ENCODE results near the gene PRKCZ. TPM values are rescaled to one million over a fixed set of nuclear protein-coding genes. Genes with fewer than 3 reads are reported as not detected.

The PRKCZ gene
- total RNA-seq, 3 donors from 2014 or later (not counting 1 experiment from before 2014, with no cell fraction given) = 25.1 to 37.1 (median 30.5) TPM

DNA sequence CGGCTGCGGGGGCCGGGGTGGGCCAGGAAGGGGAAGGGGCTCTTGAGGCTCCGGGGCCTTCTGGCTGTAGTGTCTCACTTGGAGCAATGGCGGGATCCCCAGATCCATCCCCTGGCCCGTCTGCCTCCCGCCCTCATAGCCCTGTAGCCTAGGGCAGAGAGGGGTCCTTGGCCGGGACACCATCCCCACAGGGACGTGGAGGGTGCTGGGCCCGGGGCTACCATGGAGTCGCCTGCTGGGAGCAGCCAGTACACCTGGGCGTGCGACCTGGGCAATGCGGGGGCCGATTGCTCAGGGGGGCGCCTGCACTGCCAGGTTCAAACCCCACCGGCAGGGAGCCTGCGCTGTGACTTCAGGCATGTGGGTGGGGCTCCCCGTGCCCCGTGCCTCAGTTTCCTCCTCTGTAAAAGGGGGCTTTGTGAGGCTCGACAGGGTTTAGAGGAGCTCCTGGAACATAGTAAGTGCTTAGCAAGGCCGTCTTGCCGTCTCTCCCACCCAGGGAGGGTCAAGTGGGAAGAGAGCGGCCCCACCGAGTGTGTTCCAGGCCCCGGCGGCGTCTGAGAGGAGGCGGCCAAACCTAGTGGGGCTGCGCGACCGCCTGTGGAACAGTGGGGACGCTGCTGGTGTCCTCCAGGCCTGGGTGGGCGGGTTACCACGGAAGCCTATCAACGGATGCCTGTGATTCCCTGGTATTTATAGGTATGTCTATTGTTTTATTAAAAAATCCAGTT lies 20.8 kb downstream of the PRKCZ start:
- Mint-ChIP-seq H3K9me3 (no peaks in the 10 kb centered on the region), H3K36me3 (no peaks in the 10 kb centered on the region), H3K27me3 (ENCODE audit: low read depth in 2 of 2) (no peaks in the 10 kb centered on the region), H3K4me3 (no peak overlapping the region), H3K4me1 (peaks cover 4 to 15% of the 10 kb centered on the region in 2 donors), H3K27ac (no peak overlapping the region)
- Histone ChIP-seq H3K27ac (ENCODE audit: low read length) (no peak overlapping the region), H3K27me3 (ENCODE audit: control insufficient read depth, insufficient read depth, low read length) (no peaks in the 10 kb centered on the region), H3K4me1 (ENCODE audit: control insufficient read depth, insufficient read depth, low read length) (no peaks in the 10 kb centered on the region), H3K9me3 (ENCODE audit: control insufficient read depth, insufficient read depth, low read length) (no peaks in the 10 kb centered on the region), H3K36me3 (ENCODE audit: control insufficient read depth, insufficient read depth, low read length) (peaks cover 6% of the 10 kb centered on the region), H3K4me3 (ENCODE audit: low read length) (no peak overlapping the region)
- 95% methylated on average over 36 of the region's 36 CpGs for WGBS (ENCODE audit: insufficient coverage)
- no peak for DNase-seq
- intact Hi-C loops (cut with micrococcal nuclease) = no loop called here
- ATAC-seq = no peak
- TF ChIP-seq, protein P1, sequence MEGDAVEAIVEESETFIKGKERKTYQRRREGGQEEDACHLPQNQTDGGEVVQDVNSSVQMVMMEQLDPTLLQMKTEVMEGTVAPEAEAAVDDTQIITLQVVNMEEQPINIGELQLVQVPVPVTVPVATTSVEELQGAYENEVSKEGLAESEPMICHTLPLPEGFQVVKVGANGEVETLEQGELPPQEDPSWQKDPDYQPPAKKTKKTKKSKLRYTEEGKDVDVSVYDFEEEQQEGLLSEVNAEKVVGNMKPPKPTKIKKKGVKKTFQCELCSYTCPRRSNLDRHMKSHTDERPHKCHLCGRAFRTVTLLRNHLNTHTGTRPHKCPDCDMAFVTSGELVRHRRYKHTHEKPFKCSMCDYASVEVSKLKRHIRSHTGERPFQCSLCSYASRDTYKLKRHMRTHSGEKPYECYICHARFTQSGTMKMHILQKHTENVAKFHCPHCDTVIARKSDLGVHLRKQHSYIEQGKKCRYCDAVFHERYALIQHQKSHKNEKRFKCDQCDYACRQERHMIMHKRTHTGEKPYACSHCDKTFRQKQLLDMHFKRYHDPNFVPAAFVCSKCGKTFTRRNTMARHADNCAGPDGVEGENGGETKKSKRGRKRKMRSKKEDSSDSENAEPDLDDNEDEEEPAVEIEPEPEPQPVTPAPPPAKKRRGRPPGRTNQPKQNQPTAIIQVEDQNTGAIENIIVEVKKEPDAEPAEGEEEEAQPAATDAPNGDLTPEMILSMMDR (IDR thresholded peaks at IDR 0.05) = no peak

DNA sequence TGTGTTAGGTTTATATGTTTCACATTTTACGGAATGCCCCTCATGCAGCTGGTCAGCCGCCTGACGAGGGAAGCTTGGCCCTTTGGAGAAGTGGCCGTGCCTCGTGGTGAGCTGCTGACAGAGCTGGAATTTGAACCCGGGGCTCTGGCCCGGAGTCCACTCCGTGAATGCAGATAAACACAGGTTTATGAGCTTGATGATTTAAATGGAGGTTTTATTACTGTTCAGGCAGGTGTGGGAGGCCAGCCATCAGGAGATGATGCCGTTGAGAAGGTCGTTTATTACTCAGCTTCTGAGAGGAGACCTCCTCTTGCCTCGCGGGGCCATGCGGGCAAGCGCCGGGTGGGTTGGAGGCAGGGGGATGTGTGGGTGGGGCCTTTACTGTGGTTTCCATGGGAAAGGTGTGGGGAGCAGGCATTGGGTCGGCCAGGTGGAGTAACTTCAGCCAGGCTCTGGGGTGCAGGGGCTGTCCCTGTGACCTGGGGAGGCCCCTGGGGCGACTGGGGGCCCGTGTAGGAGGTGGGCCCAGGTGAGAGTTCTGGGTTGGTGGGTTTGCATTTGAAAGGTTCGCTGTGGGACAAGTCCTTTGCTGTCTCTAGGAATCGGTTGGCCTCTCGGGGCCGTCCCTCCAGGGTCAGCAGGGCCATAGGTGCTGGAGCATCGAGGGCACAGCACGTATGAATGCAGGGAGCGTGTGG lies 22.0 kb downstream of the PRKCZ start:
- intact Hi-C loops (cut with micrococcal nuclease) = no loop called here
- WGBS (ENCODE audit: insufficient coverage) = 83% methylated on average over 25 of the region's 25 CpGs

DNA sequence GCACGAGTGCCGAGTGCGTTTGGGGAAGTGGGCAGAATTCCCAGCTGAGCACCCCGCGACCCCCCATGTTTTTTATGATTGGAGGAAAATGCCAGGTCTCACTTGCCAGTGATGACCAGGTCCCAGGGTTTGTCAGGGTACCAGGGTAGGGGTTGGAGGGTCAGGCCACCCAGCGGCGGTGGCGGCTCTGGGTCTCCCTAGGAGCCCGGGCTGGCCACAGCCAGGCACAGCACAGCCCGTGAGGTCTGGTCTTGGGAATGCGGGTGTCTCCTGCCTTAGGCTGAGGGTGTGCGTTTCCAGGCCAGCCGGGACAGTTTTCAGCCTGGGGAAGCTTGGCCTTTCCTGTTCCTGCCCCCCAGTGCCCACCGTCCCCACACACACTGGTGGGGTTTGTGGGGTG lies 22.7 kb downstream of the PRKCZ start:
- WGBS (ENCODE audit: insufficient coverage) = 95% methylated on average over 14 of the region's 14 CpGs
- Histone ChIP-seq H3K4me3 (ENCODE audit: low read length) (no peak overlapping the region), H3K4me1 (ENCODE audit: control insufficient read depth, insufficient read depth, low read length) (no peaks in the 10 kb centered on the region), H3K27me3 (ENCODE audit: control insufficient read depth, insufficient read depth, low read length) (no peaks in the 10 kb centered on the region), H3K9me3 (ENCODE audit: control insufficient read depth, insufficient read depth, low read length) (peaks cover 10% of the 10 kb centered on the region), H3K36me3 (ENCODE audit: control insufficient read depth, insufficient read depth, low read length) (peaks cover 5% of the 10 kb centered on the region), H3K27ac (ENCODE audit: low read length) (no peak overlapping the region)
- Mint-ChIP-seq H3K27me3 (ENCODE audit: low read depth in 2 of 2) (no peaks in the 10 kb centered on the region), H3K4me1 (peaks cover 4 to 10% of the 10 kb centered on the region in 2 donors), H3K36me3 (peaks cover 10% of the 10 kb centered on the region), H3K27ac (no peak overlapping the region), H3K4me3 (no peak overlapping the region), H3K9me3 (peaks cover 2 to 4% of the 10 kb centered on the region in 2 donors)
- TF ChIP-seq, protein P1 (IDR thresholded peaks at IDR 0.05) = no peak
- DNase-seq = no peak
- intact Hi-C loops (cut with micrococcal nuclease) = no loop called here
- ATAC-seq = no peak

More for the DNA sequence above, 22.0 kb downstream of the PRKCZ start:
- Histone ChIP-seq H3K27ac (ENCODE audit: low read length) (no peak overlapping the region), H3K36me3 (ENCODE audit: control insufficient read depth, insufficient read depth, low read length) (peaks cover 6% of the 10 kb centered on the region), H3K27me3 (ENCODE audit: control insufficient read depth, insufficient read depth, low read length) (no peaks in the 10 kb centered on the region), H3K4me3 (ENCODE audit: low read length) (no peak overlapping the region), H3K4me1 (ENCODE audit: control insufficient read depth, insufficient read depth, low read length) (no peaks in the 10 kb centered on the region), H3K9me3 (ENCODE audit: control insufficient read depth, insufficient read depth, low read length) (peaks cover 4% of the 10 kb centered on the region)
- ATAC-seq (no peak), DNase-seq (no peak)
- no peaks in the 10 kb centered on the region for H3K27me3 Mint-ChIP-seq (ENCODE audit: low read depth in 2 of 2)
- H3K4me1 Mint-ChIP-seq = peaks cover 4 to 10% of the 10 kb centered on the region in 2 donors
- H3K36me3 Mint-ChIP-seq = peaks cover 4% of the 10 kb centered on the region
- no peaks in the 10 kb centered on the region for H3K9me3 Mint-ChIP-seq
- no peak overlapping the region for H3K4me3 Mint-ChIP-seq
- TF ChIP-seq, protein P1 (IDR thresholded peaks at IDR 0.05) = no peak
- no peak overlapping the region for H3K27ac Mint-ChIP-seq
